ENCODE results near the gene SEMA4G.

Gene SEMA4G, protein sequence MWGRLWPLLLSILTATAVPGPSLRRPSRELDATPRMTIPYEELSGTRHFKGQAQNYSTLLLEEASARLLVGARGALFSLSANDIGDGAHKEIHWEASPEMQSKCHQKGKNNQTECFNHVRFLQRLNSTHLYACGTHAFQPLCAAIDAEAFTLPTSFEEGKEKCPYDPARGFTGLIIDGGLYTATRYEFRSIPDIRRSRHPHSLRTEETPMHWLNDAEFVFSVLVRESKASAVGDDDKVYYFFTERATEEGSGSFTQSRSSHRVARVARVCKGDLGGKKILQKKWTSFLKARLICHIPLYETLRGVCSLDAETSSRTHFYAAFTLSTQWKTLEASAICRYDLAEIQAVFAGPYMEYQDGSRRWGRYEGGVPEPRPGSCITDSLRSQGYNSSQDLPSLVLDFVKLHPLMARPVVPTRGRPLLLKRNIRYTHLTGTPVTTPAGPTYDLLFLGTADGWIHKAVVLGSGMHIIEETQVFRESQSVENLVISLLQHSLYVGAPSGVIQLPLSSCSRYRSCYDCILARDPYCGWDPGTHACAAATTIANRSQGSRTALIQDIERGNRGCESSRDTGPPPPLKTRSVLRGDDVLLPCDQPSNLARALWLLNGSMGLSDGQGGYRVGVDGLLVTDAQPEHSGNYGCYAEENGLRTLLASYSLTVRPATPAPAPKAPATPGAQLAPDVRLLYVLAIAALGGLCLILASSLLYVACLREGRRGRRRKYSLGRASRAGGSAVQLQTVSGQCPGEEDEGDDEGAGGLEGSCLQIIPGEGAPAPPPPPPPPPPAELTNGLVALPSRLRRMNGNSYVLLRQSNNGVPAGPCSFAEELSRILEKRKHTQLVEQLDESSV

DNA sequence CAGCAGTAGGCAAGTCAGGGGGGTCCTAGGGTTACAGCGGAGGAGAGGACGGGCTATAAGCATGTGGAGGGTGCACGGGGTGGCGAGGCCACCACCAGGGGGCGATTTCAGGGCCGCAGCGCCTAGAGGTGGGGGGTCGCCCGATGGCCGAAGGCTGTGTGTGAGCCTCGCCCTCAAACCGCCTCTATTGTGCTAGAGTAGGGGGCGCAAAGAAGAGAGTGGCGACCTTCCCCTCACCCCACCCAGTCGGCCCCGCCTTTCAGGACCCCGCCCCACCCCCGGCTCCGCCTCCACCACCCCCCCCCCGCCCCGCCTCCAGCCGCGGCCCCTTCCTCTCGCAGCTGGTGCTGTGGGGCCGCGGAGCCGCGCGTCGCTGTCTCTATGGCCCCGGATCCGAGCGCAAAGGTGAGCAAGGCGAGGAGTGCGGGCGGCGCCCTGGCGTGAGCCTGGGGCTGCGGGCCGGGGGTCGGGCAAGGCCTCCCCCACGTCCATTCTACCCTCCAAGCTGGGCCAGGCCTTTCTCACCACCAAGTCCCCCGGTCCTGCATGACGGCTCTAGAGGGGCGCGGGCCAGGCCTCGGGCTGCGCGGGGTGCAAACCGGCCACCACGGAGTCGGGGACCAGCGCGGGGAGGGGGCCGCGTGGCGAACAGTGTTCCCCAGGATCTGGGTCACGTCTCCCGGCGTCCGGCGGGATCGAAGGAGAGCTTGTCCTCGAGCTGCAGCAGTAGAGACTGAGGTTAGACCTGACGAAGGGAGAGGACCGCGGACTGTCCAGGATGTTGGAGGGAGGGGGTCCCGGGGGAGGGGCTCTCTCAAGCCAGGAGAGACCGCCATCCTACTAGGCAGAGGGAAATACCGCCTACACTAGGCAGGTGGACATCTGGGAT is at the start of gene SEMA4G:
Gene SEMA4G, plus strand, starts transcription at position 318 of the 889 bp plus-strand sequence. CDS start 3,409 bp downstream, outside the sequence.
- DNase-seq = peak; percentile 67

DNA sequence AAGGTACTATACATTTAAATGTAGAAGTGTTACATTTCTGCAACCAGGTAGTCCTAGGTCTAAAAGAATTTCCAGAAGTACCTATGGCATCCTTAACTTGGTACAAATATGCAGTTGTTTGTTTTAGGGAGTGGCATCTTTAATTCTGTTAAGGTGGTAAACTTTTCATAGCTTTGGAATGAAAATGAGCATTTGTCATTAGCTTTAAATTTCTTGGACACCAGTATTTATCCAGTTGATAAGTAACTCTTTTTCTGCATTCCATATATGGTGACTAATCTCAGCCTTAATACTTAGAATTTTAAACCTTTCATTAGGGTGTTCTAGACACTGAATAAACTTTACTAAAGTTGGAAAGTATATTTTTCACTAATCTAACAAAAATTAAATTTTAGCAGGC is 45.7 kb upstream of the SEMA4G start:
- no peak for DNase-seq

DNA sequence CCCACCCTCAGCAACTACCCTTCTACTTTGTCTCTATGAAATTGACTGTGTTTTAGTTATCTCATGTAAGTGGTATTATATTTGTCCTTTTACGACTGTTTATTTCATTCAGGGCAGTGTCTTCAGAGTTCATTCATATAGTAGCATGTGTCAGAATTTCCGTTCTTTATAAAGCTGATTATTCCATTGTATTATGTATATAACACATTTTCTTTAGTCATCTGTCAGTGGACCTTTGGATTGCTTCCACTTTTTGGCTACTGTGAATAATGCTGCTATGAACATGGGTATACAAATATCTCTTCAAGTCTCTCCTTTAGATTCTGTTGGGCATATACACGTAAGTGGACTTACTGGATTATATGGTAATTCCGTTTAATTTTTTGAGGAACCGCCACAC is 42.0 kb upstream of the SEMA4G start:
- no peak for DNase-seq

DNA sequence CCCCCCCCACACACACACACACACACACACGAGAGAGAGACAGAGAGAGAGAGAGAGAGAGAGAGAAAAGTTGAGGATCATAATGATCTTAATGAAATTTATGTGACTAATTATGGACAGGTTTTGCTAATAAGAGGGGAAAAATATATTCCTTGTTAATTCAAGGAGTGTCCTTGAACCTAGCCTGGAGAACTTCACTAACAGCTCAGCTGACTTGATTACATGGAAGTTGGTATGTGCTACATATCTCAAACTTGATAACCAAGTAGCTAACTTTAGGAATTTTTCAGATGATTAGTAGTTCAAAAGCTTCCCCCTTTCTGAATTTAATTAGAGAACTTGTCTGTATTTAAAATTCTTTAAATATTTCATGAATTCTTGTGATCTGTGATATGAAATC is 41.3 kb upstream of the SEMA4G start:
- no peak for DNase-seq

DNA sequence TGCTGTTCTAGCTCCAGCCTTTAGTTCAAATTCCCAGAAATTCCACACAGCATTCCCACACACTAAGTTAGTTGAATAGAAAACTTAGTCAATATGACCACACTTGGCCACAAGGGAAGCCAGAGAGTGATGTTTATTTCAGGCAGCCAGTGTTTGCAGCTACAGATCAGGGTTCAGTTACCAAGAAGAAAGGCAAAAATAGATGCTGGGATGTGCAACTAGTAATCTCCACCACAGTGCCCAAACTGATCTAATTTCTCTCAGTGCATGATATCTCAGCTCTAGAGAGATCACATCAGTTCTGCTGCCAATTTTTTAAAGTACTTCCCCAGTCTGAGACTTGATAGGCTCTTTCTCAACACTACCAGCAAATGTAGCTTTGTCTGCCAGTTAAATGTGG is 38.9 kb upstream of the SEMA4G start:
- DNase-seq = no peak

DNA sequence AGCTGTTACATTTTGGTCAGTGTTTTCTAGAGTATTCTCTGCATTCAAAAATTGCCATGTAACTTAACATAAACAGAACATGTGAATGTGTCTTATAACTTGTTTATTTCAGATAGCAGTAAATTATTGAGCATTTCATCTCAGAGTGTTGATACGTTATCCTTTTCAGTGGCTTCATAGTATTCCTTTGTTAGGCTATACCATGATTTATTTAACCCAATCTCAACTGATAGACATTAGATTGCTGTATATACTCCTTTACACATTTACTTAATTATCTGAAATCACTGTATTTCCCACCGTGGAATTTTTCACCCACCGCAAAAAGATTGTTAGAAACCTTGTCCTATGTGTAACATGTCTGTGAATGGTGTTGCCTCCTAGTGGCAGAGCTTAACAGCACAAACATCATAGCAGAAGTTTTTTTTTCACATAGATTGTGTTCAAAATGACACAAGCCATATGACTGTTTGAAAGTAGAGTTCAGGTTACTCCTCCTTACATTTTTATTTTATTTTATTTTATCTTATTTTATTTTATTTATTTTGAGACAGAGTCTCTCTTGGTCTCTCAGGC is 35.1 kb upstream of the SEMA4G start:
- no peak for DNase-seq

DNA sequence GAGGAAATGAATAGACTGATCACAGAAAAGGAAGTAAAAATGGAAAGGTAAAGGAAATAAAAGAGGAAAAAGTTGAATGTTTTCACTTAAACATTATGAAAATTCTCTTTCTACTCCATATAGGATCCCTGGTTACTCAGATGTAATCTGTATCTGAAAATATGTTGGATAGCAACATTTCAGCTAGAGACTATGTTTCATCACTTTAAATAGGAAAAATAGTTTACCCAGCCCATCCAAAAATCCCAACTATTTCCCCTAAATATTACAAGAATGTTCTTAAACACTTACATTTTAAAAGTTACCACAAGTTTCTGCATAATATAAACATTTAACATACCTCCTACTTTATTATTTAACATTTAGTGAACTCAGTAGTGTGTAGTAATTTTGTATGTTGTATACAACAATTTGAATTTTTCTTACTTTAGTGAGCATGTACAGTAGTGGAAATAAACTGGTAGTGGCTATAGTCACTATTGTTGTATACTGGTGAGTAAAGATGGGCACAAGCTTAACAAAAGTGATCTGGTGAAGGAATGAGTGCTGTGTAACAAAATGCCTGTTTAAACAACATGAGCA is 29.4 kb upstream of the SEMA4G start:
- DNase-seq = no peak

DNA sequence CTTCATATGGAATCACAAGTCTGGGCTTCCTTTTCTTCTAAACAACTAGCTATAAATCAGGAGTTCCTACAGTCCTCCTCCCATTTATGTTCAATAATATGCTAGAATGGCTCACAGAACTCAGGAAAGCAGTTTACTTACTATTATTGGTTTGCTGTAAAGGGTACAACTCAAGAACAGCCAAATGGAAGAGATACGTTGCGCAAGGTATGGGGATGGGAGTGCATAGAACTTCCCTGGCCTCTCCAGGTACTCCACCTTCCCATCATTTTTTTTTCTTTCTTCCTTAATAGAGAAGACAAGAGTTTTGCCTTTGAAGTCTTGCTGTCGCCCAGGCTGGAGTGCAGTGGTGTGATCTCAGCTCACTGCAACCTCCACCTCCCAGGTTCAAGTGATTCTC is 27.1 kb upstream of the SEMA4G start:
- no peak for DNase-seq

DNA sequence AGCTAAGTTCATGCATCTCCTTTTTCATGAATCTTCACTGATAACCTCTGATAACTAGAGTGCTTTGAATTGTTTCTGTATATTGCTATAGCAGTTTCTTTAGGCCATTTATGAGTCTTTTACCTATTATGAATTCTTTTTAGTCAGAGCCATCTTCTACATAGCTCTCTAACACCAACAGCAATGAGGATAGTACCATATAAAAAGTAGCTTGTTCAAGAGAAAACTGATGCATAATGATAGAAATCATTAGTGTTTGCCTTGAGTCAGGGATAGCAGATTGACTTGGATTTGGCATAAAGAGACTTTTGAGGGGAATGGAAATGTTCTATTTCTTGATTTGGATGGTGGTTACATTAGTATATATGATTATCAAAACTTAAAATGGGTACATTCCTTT is 25.8 kb upstream of the SEMA4G start:
- no peak for DNase-seq

DNA sequence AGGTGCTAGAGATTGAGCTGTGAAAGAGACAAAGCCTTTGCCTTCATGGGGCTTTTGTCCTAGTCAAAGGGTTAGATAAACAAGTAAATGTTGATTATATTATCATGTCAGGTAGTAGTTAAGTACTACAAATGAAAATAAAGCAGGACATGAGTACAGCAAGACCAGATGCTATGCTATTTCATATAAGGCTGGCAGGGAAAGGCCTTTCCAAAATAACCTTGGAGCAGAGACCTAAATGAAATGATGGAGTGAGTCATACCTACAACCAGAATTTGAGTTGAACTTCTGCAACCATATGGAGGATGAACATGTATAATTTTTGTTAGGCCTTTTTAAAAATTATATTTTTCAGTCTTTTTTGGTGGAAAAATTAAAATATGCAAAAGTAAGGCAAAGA is 23.6 kb upstream of the SEMA4G start:
- no peak for DNase-seq

DNA sequence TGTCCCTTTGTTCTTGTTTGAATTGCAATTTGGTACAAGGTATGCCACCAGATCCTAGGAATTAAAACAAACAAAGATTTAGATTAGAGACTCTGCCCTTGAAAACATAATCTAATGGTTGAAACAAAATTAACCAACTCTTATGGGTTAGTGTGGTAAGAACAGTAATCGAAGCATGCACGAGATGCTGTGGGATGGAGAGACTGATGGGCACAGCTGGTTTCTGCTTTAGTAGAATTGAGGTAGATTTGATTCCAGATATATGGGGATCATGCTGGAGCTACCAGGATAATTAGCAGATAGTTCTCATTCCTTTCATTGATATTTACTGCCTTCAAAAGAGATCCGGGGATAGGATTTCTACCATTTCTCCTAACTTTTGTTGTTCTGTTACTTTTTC is 20.4 kb upstream of the SEMA4G start:
- no peak for DNase-seq

DNA sequence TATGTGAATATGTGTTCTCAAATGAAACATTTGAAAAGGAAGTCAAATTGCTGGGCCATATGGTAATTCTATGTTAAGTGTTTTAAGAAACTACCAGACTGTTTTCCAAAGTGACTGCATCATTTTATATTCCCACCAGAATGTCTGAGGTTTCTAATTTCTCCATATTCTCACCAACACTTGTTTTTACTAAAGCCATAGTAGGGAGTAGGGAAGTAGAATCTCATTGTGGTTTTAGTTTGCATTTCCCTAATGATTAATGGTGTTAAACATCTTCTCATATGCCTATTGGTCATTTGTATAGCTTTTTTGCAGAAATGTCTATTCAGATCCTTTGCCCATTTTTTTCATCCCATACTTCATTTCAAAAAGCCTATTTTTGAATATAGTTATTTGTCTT is 9.1 kb upstream of the SEMA4G start:
- DNase-seq = no peak

DNA sequence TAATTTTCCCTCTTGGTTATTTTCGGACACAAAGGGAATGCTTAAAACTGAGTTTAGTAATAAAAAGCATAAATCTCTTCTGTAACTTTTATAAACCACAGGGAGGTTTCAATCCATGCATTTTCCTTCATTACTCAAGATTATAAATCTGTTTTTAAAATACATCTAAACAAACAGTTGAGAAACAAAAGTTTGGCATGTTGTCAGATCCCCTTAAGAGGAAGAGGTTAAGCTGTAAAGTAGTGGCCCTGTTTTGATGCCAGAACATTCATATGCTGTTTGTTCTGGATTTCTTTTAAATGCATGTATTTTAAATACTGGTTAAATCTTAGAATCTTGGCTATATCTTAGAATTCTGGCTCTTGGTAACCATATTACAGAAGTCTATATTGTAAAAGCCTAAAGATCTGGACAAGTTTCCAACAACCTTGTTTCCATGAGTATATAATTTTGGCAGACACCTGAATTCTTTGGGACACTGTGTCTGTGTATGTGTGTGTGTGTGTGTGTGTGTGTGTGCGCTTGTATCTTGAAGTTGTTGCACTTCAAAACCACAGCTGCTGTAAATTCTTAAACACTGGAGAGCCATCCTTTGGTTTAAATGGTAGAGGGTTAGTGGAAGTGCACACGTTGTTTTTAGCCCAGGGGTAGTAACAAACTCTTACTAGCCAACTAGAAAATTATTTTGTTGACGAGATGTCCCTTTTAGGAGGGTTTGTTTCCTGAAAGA is 6.8 kb upstream of the SEMA4G start:
- no peak for DNase-seq

DNA sequence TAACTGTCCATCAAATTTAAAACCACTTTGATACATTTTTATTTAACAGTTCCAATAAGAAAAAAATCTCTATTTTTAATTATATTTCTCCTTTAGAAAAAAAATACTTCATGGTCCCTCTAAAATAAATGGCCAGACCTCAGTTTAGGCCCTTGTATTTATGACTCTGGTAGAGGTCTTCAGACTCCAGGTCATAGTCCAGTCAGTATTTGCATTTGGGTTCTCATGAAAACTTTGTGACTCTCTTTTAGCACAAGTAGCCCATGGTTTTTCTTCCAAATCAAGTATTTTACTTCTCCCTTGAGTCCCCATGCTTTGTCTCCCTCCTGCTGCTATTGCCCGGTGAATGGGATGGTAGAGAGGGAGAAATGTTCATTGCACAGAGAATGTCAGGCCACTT is 5.5 kb upstream of the SEMA4G start:
- DNase-seq = no peak

DNA sequence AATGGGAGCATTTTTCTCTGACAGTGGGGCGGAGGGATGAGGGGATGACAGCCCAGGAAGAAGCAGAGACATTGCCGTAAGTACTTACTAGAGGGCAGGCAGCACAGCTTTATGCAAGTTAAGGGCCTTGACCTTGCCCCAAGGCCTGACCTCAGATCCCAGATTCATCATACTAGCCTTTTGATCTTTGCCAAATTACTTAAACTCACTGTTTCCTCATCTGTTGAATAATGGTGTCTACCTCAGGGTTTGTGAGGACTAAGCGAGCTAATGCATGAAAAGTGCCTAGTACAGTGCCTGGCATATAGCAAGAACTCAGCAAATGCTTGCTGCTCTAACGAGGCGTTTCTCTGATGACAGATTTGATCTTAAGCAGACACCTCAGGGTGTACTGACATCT is 3.5 kb upstream of the SEMA4G start:
- DNase-seq = no peak

DNA sequence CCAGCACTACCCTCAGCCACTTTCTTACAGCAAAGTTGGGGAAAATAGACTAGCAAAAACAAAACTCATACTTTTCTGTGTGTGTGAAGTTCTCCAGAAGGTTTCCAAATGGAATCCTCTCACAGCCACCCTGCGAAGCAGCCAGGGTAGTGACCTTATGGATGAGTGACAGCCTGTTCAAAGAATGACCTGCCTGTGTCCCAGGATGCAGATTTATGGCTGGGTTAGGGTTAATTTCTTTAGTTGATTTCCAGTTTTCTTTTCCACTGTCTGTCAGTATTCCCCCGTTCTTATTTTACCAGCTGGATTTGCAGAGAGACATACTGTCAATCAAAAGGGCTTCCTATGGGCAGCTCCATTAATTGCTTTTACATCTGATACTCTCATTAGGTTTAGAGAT is 2.4 kb upstream of the SEMA4G start:
- DNase-seq = no peak

DNA sequence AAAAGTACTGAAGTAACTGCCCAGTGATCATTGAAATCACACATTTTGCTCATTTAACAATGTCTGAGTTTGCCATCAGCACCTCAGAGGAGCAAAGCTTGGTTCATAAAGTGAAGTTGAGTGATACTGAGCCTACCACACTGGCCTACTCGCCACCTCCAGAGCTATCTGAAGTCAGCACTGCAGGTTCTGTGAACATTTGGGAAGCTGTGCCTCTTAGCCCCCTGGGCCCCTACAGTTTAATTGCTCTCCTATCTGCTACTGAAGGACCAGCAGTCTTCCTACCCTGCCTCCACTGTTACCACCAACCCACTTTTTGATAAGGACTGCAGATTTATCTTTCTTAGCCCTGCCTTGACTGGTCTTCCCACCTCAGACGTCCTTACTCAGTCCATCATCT is 2.0 kb upstream of the SEMA4G start:
- DNase-seq = no peak

DNA sequence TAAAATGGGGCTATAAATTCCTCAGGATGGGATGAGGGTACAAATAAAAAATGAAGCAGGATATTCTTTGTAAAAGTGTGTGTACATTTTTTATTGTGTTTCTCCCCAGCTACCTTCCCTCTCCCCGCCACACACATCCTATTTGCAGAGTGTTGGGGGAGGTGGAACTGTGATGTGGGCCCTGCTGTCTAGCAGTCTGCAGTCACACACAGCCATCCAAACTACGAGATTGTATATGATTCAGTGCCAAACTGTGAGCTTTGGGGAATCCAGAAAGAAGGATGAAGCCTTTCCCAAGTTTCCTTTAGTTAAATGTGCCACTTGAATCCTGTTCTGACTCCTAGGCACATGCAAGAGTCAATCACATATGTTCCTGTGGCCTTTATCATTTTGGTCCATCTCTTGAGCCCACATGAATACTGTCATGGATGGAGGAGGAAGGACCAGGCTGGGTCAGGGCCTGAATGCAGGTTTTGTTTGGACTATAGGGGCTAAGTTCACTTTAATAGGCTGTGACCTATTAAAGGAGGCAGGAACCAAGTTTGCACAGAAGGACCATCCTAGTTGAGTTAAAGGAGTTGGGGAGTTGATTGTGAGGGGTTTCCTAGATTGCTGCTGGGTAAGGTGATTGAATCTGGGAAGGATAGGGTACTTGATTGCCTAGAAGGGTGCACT is 1.1 kb upstream of the SEMA4G start:
- no peak for DNase-seq

DNA sequence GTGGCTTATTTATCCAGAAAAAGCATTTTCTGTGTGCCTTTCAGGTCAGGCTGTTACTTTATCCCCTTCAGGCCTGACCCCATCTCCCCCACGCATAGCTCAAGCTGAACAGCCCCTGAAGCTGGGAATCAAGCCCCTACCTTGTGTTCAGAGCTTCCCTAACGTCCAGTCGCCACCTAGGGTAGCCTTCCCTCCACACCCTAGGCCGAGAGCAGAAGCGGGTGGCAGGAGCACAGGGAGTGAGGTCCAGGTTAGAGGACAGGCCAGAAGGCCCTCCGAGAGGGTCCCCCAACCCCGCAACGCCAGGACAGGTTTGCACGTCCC is 479 bp upstream of the SEMA4G start:
- no peak for DNase-seq

DNA sequence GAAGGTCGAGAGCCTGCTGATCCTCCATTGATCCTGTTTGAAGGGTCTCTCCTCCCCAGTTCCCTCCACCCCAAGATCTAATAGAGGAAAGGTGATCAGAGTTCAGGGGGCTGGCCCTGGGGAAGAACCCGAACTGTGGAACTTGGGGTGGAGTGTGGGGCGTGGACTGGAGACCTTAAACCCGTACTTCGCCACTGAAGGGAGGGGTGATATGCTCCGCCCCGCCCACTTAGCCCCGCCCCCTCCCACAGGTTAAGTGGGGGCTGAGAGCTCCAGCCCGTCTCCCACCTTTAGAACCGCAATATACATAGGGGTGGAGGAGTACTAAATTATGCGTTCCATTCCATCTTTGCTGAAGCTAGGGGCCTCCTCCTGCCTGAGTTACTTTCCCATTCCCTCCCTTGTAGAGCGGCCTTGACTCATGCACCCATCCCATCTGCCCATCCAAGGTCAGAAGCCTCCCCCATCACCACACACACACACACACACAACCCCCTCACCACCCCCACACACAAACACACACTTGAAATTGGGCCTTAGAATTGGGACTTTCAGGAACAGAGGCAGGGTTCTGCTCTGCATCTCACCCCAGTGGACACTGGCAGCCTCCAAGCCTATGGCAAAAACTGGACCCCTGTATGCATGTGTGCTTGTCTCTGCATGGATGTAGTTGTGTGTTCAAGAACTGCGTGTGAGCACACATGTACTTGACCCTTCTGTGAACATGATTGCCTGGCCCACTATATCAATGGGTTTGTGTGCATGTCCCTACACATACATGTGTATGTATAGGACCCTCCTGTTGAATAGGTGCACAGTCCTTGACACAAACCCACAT is 991 bp downstream of the SEMA4G start:
- no peak for DNase-seq

All from right forelimb (tissue), 1 donor.